Upper lobe of left lung (tissue), 4 donors: ENCODE results near the gene PNLIPRP2.

Experiments
- EP300 ChIP-seq, 4 donors: sonication (generic); formaldehyde crosslinking; IDR thresholded peaks; one replicate each; pipeline ENCODE4 v1.5.1; 2017; ENCODE audit warnings: antibody characterized with exemption in 4 of 4, control low read depth in 2 of 4
- POLR2A ChIP-seq, 4 donors: fragments of 450-650 bp; IDR thresholded peaks; one replicate each; pipeline ENCODE4 v1.5.1; 2016 to 2017; ENCODE audit warnings: antibody characterized with exemption in 4 of 4, mild to moderate bottlenecking in 2 of 4
- POLR2AphosphoS5 ChIP-seq, 2 donors: sonication (generic); formaldehyde crosslinking; IDR thresholded peaks; one replicate each; pipeline ENCODE4 v1.5.1; 2017; ENCODE audit warnings: antibody characterized with exemption in 2 of 2
- TF ChIP-seq, protein P1 (sequence below), 6 experiments: fragments of 450-650 bp in 4 of 6; fragments of 200-600 bp in 2 of 6; sonication (generic) in 2 of 6; IDR thresholded peaks; one replicate each; pipeline ENCODE4 v1.5.1; 2016 to 2019; ENCODE audit warnings: antibody characterized with exemption in 6 of 6

DNA sequence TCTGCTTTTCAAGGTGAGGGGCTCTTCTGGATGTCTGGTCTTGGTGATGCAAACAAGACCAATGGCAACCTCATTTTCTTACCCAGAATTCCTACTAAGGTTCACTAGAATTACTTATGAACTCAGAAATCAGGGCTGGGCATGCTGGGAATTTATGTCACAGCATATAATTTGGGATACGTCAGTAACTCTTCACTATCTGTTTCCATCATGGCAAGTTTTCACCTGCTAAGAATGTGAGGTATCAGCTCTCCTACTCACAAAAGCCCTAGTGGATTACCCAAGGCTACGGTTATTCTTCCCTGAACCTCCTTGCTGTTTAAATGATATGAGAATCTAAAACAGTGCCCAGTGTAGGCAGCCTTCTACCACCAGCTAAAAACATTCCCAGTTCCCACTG lies 53.1 kb downstream of the PNLIPRP2 start:
- TF ChIP-seq EP300 (IDR thresholded peaks at IDR 0.05), result no peak
- TF ChIP-seq, protein P1, sequence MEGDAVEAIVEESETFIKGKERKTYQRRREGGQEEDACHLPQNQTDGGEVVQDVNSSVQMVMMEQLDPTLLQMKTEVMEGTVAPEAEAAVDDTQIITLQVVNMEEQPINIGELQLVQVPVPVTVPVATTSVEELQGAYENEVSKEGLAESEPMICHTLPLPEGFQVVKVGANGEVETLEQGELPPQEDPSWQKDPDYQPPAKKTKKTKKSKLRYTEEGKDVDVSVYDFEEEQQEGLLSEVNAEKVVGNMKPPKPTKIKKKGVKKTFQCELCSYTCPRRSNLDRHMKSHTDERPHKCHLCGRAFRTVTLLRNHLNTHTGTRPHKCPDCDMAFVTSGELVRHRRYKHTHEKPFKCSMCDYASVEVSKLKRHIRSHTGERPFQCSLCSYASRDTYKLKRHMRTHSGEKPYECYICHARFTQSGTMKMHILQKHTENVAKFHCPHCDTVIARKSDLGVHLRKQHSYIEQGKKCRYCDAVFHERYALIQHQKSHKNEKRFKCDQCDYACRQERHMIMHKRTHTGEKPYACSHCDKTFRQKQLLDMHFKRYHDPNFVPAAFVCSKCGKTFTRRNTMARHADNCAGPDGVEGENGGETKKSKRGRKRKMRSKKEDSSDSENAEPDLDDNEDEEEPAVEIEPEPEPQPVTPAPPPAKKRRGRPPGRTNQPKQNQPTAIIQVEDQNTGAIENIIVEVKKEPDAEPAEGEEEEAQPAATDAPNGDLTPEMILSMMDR (IDR thresholded peaks at IDR 0.05), result no peak
- TF ChIP-seq POLR2A (IDR thresholded peaks at IDR 0.05), result no peak
- TF ChIP-seq POLR2AphosphoS5 (IDR thresholded peaks at IDR 0.05), result no peak
